MG63 (cell line): ENCODE data around the gene SCCPDH. TPM values are rescaled to one million over a fixed set of nuclear protein-coding genes. Genes with fewer than 3 reads are reported as not detected.
"Not testable (repeated sequence)": the region's sequence is repeated elsewhere in the genome, so short reads cannot be mapped to it uniquely, and the experiment has no call there.

ENCODE experiments used
- DNase-seq: peaks from one replicate; pipeline ENCODE4 v3.0.0-alpha.2; 2020
- H3K27me3 ChIP-seq: fragments of 250-450 bp; sonication (Bioruptor Pico); 2 replicates; pipeline ENCODE4 v1.5.1; 2020; ENCODE audit warnings: mild to moderate bottlenecking, moderate library complexity
- H3K36me3 ChIP-seq: fragments of 250-450 bp; sonication (Bioruptor Pico); 2 replicates; pipeline ENCODE4 v1.5.1; 2020; ENCODE audit warnings: mild to moderate bottlenecking, moderate library complexity
- H3K4me3 ChIP-seq: fragments of 250-450 bp; sonication (Bioruptor Pico); 2 replicates; pipeline ENCODE4 v1.5.1; 2020; ENCODE audit warnings: mild to moderate bottlenecking, moderate library complexity
- H3K9me3 ChIP-seq: fragments of 250-450 bp; sonication (Bioruptor Pico); 2 replicates; pipeline ENCODE4 v1.5.1; 2020; ENCODE audit warnings: mild to moderate bottlenecking, moderate library complexity
- total RNA-seq: library from RNA; depleted of rRNA; stranded (reverse); fragments of >200 nt; shearing (Covaris generic); gene quantifications from 2 replicates; pipeline ENCODE4 v1.2.3, GENCODE V29; 2014; ENCODE audit warnings: low replicate concordance

SCCPDH gene
- total RNA-seq, 1 experiment from 2014 or later, result 51.1 TPM

DNA sequence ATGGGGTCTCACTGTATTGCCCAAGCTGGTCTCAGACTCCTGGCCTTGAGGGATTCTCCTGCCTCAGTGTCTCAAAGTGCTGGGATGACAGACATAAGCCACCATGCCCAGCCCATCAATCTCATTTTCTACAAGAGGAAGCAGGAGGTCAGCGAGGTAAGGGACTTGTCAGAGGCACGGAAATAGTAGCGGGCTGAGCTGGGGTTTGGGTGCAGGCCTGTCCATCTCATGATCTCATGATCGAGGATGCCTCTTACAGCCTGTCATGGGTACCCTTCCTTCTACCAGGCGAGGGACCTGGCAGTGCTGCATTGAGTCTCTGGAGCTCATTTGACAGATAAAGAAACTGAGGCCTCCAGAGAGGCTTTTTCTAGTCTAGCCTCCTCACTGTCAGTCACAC lies 28.5 kb upstream of the SCCPDH start:
- H3K4me3 ChIP-seq, result no peak overlapping the region
- no peaks in the 10 kb centered on the region for H3K27me3 ChIP-seq
- H3K9me3 ChIP-seq, result peaks cover 9% of the 10 kb centered on the region
- DNase-seq, result no peak
- no peaks in the 10 kb centered on the region for H3K36me3 ChIP-seq

DNA sequence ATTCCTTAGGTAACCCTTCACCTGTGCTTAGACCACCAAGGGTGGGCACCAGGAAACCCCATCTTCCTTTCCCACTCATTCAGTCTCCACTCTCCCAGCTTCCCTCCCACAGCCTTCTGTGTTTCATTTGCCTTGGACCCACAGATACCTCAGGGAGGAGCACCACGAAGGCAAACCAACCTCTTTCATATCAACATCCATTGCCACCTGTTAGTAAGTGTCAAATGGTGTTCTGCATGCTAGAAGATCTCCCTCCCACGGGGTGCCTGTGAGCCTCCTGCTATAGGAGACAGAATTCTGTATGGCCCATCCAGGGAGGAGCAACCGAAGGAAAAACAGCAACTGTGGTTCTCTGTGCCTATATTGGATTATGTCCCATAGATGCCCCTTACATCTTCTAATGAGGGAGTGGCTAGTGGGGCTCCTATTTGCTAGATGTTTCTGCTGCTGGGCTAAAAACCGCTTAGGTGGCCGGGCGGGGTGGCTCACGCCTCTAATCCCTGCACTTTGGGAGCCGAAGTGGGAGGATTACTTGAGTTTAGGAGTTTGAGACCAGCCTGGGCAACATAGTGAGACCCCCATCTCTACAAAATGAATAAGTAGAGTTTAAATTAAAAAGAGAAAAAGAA lies 25.6 kb upstream of the SCCPDH start:
- Histone ChIP-seq H3K36me3 (no peaks in the 10 kb centered on the region), H3K27me3 (no peaks in the 10 kb centered on the region), H3K9me3 (peaks cover 5% of the 10 kb centered on the region; the same call in 1 of the 2 replicates), H3K4me3 (peak overlapping the region; percentile 31)
- no peak for DNase-seq

DNA sequence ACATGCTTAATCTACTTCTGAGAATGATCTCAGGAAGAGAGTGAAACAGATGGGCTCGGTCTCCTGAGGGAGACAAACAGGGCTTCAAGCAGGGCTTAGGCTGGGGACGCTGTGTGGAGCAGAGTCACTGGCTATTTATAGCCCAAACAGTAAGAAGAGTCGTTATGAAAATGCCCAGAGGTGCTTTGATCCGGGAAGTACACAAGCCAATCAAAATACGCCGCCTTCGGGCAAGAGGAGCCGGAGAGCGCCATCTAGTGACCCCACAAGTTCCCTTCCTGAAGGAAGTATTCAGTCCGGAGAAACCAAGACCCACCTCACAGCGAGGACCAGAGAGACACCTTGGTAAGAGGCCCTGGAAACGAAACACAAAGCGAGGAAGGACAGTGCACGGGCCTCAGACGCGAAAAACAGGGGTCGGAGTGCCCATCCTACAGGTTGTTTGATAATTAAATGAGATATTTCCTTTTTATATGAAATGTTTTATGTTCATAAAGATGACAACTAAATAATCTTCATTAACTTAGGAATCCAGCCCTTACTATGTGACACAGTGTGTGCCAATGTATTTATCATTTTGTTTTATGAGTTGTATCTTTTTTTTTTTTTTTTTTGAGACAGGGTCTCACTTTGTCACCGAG lies 25.0 kb upstream of the SCCPDH start:
- Histone ChIP-seq H3K36me3 (no peaks in the 10 kb centered on the region), H3K9me3 (0 out of 2 replicates have a peak, but pooled peaks cover 3% of the 10 kb centered on the region), H3K27me3 (no peaks in the 10 kb centered on the region), H3K4me3 (peak overlapping the region; percentile 31)
- peak; percentile 86 for DNase-seq

GRCh38 chr1:246703581-246703980 lies 20.6 kb upstream of the SCCPDH start:
- Histone ChIP-seq H3K4me3 (no peak overlapping the region), H3K36me3 (no peaks in the 10 kb centered on the region), H3K9me3 (no peaks in the 10 kb centered on the region), H3K27me3 (no peaks in the 10 kb centered on the region)
- peak; percentile 25 for DNase-seq

DNA sequence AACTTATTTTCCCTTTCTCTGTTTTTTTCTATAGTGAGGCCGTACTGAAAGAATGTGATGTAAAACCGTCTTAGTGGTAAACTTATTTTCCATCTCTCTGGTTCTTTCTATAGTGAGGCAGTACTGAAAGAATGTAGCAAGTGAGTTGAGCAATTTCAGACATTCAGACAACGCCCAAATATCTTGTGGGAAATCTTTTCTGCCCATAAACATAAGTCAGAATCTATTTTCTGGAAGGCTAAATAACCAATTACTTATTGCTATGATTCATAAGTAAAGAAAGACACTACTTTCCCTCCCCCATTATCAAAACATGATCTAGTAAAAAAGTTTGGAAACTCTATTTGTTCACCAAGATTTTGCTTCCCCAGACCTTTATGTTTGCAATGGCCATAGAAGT lies 18.8 kb upstream of the SCCPDH start:
- H3K9me3 ChIP-seq, result 0 out of 2 replicates have a peak, but pooled peaks cover 3% of the 10 kb centered on the region
- DNase-seq, result no peak
- H3K36me3 ChIP-seq, result no peaks in the 10 kb centered on the region
- no peak overlapping the region for H3K4me3 ChIP-seq
- H3K27me3 ChIP-seq, result no peaks in the 10 kb centered on the region

GRCh38 chr1:246708166-246708565 lies 16.0 kb upstream of the SCCPDH start:
- H3K36me3 ChIP-seq, result no peaks in the 10 kb centered on the region
- no peak for DNase-seq
- no peaks in the 10 kb centered on the region for H3K27me3 ChIP-seq
- H3K4me3 ChIP-seq, result no peak overlapping the region
- peaks cover 8% of the 10 kb centered on the region for H3K9me3 ChIP-seq

DNA sequence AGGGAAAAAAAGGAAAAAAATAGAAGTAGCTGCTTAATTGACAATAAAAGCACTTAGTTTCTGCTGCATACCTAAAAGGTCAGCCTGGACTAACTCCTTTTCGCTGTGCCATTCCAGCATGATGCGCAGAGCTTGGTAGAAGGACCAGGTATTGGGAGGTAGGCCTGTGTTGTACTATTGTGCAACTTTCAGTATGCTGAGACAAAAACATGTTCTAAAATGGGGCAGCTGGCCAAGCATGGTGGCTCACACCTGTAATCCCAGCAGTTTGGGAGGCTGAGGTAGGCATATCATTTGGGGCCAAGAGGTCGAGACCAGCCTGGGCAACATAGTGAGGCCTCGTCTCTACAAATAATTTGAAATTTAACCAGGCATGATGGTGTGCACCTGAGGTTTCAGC lies 15.0 kb upstream of the SCCPDH start:
- H3K27me3 ChIP-seq, result no peaks in the 10 kb centered on the region
- no peaks in the 10 kb centered on the region for H3K36me3 ChIP-seq
- DNase-seq, result no peak
- H3K9me3 ChIP-seq, result peaks cover 8% of the 10 kb centered on the region
- H3K4me3 ChIP-seq, result no peak overlapping the region

- no peaks in the 10 kb centered on the region for H3K36me3 ChIP-seq
- H3K27me3 ChIP-seq, result no peaks in the 10 kb centered on the region
- no peak overlapping the region for H3K4me3 ChIP-seq
- peaks cover 8% of the 10 kb centered on the region for H3K9me3 ChIP-seq
- DNase-seq, result no peak
These were observed 14.4 kb upstream of the SCCPDH start for GRCh38 chr1:246709835-246710234.

GRCh38 chr1:246711548-246712003 lies 12.6 kb upstream of the SCCPDH start:
- peaks cover 8% of the 10 kb centered on the region for H3K9me3 ChIP-seq
- peaks cover 2% of the 10 kb centered on the region; the same call in 1 of the 2 replicates for H3K27me3 ChIP-seq
- H3K36me3 ChIP-seq, result no peaks in the 10 kb centered on the region
- no peak for DNase-seq
- no peak overlapping the region for H3K4me3 ChIP-seq

DNA sequence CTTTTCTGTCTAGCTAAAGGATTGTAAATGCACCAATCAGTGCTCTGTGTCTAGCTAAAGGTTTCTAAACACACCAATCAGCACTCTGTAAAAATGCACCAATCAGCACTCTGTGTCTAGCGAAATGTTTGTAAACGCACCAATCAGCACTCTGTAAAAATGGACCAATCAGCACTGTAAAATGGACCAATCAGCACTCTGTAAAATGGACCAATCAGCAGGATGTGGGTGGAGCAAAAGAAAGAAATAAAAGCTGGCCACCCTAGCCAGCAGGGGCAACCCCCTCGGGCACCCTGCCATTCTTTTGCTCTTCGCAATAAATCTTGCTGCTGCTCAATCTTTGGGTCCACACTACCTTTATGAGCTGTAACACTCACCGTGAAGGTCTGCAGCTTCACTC lies 11.8 kb upstream of the SCCPDH start:
- H3K9me3 ChIP-seq, H3K4me3 ChIP-seq, H3K27me3 ChIP-seq, H3K36me3 ChIP-seq, DNase-seq: not testable (repeated sequence)

DNA sequence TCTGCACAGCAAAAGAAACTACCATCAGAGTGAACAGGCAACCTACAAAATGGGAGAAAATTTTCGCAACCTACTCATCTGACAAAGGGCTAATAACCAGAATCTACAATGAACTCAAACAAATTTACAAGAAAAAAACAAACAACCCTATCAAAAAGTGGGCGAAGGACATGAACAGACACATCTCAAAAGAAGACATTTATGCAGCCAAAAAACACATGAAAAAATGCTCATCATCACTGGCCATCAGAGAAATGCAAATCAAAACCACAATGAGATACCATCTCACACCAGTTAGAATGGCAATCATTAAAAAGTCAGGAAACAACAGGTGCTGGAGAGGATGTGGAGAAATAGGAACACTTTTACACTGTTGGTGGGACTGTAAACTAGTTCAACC lies 4.8 kb upstream of the SCCPDH start:
- H3K27me3 ChIP-seq, H3K4me3 ChIP-seq, DNase-seq, H3K36me3 ChIP-seq: not testable (repeated sequence)
- H3K9me3 ChIP-seq, result peaks cover 12% of the 10 kb centered on the region; the same call in 1 of the 2 replicates

DNA sequence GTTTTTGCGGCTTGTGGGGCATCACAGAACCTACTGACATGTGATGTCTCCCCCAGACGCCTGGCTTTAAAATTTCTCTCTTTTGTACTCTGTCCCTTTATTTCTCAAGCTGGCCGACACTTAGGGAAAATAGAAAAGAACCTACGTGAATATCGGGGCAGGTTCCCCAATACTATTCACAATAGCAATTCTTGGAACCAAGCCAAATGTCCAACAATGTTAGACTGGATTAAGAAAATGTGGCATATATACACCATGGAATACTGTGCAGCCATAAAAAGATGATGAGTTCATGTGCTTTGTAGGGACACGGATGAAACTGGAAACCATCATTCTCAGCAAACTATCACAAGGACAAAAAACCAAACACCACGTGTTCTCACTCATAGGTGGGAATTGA lies 3.4 kb upstream of the SCCPDH start:
- H3K36me3 ChIP-seq, H3K27me3 ChIP-seq, DNase-seq, H3K4me3 ChIP-seq: not testable (repeated sequence)
- peaks cover 12% of the 10 kb centered on the region; the same call in 1 of the 2 replicates for H3K9me3 ChIP-seq

DNA sequence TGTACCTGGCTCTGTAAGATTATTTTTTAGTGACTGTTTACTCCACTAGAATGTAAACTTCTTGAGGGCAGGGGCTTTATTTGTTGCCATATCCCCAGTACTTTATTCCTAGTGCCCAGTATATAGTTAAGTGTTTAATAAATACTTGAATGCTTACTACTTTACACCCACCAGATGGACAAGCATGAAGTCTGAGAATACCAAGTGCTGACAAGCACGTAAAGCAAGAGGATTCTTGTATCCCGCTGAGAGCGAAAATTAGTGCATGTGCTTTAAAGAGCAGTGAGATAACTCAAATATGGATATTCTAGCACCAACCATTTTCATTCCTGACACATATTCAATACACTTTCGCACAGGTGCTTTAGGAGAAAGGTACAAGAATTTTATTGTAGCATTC lies 1.5 kb upstream of the SCCPDH start:
- Histone ChIP-seq H3K4me3 (no peak overlapping the region), H3K9me3 (peaks cover 12% of the 10 kb centered on the region; the same call in 1 of the 2 replicates), H3K27me3 (no peaks in the 10 kb centered on the region), H3K36me3 (peaks cover 12% of the 10 kb centered on the region)
- DNase-seq, result no peak

DNA sequence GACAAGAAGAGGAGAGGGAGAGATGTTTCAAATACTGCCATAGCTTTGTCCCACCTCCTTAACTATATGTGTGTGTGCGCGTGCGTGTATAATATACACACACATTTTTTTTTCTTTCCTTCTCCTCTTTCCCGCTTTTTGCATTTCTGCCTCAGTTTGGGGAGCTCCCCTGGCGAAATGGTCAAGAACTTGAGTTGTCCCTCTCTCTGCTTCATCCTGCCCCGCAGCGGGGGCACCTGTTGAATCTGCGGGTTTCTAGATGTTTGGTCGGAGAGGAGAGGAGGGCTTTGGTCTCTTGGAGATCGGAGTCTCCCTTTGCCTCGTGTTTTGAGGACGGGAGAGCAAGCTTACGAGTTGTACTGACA lies 504 bp downstream of the SCCPDH start:
- Histone ChIP-seq H3K27me3 (no peaks in the 10 kb centered on the region), H3K36me3 (peaks cover 27% of the 10 kb centered on the region), H3K9me3 (peaks cover 17% of the 10 kb centered on the region; the same call in 1 of the 2 replicates), H3K4me3 (peak overlapping the region; percentile 81)
- no peak for DNase-seq

- peaks cover 17% of the 10 kb centered on the region; the same call in 1 of the 2 replicates for H3K9me3 ChIP-seq
- no peak for DNase-seq
- peak overlapping the region; percentile 81 for H3K4me3 ChIP-seq
- no peaks in the 10 kb centered on the region for H3K27me3 ChIP-seq
- H3K36me3 ChIP-seq, result peaks cover 32% of the 10 kb centered on the region
These were observed 982 bp downstream of the SCCPDH start for GRCh38 chr1:246725191-246725590.

DNA sequence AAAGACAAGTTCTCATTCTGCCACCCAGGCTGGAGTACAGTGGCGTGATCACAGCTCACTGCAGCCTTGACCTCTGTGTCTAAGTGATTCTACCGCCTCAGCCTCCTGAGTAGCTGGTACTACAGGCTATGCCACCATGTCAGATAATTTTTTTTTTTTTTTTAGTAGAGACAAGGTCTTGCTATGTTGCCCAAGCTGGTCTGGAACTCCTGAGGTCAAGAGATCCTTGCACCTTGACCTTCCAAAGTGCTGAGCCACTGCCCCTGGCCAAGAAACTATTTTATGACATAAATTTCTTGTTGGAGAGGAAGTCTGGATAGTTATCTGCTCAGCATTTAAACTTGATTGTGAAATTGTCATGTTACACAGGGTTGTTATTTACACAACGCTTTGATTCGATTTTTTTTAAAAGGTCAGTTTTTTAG lies 2.1 kb downstream of the SCCPDH start:
- peaks cover 43% of the 10 kb centered on the region for H3K36me3 ChIP-seq

DNA sequence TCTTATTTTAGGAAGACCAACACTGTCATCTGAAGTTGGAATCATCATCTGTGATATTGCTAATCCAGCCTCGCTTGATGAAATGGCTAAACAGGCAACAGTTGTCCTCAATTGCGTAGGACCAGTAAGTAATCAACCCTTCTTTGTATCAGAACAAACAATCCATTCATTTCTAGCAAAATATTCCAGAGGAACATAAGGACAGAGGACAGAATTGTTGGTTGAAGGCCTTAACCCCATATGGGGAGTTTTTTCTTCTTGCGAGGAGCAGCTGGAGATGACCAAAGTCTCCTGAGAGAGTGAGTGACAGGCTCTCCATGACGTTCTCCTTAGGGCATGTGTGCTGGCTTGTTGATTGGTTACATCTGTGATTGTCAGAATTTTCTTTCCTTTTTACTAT lies 2.7 kb downstream of the SCCPDH start:
- 0 out of 2 replicates have a peak, but pooled peaks cover 8% of the 10 kb centered on the region for H3K9me3 ChIP-seq
- DNase-seq, result no peak
- peaks cover 48% of the 10 kb centered on the region for H3K36me3 ChIP-seq
- no peak overlapping the region for H3K4me3 ChIP-seq
- H3K27me3 ChIP-seq, result no peaks in the 10 kb centered on the region

More for the DNA sequence above, 2.1 kb downstream of the SCCPDH start:
- no peaks in the 10 kb centered on the region for H3K27me3 ChIP-seq
- H3K4me3 ChIP-seq, result no peak overlapping the region
- no peak for DNase-seq
- H3K9me3 ChIP-seq, result 0 out of 2 replicates have a peak, but pooled peaks cover 11% of the 10 kb centered on the region

DNA sequence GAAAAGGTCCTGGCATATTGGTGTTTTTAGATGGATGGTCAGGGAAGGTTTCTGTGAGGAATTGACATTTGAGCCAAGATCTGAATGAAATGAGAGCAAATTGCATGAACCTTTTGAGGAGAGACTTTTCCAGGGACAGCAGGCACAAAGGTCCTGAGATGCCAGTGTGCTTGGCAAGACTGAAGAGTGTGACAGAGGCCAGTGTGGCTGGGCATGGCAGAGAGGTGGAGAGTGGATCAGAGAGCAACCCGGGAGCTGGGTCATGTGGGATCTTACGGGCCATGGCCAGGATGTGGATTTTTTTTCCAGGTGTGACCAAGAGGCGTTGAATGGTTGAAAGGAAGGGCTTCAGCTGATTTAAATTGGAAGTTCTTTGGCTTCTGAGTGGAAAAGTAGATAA lies 3.4 kb downstream of the SCCPDH start:
- Histone ChIP-seq H3K36me3 (peaks cover 51% of the 10 kb centered on the region), H3K4me3 (no peak overlapping the region), H3K27me3 (no peaks in the 10 kb centered on the region), H3K9me3 (0 out of 2 replicates have a peak, but pooled peaks cover 6% of the 10 kb centered on the region)
- no peak for DNase-seq
